GM10266 (cell line): ENCODE results near the gene POFUT2.

Source experiments
- DNase-seq: peaks from one replicate; pipeline ENCODE4 v3.0.0; 2012; ENCODE audit errors: extremely low spot score
- CTCF ChIP-seq: IDR thresholded peaks from 2 replicates; pipeline ENCODE4 v1.5.1; 2012; ENCODE audit warnings: mild to moderate bottlenecking, low read depth; ENCODE audit not compliant: control insufficient read depth, insufficient read depth; ENCODE audit errors: missing control alignments

The POFUT2 gene

GRCh38 chr21:45281411-45282282 is 6.0 kb downstream of the POFUT2 start:
- DNase-seq = no peak
- no peak for TF ChIP-seq CTCF

- TF ChIP-seq CTCF = no peak
- no peak for DNase-seq
Measured at GRCh38 chr21:45280969-45281368, 6.7 kb downstream of the POFUT2 start.

DNA sequence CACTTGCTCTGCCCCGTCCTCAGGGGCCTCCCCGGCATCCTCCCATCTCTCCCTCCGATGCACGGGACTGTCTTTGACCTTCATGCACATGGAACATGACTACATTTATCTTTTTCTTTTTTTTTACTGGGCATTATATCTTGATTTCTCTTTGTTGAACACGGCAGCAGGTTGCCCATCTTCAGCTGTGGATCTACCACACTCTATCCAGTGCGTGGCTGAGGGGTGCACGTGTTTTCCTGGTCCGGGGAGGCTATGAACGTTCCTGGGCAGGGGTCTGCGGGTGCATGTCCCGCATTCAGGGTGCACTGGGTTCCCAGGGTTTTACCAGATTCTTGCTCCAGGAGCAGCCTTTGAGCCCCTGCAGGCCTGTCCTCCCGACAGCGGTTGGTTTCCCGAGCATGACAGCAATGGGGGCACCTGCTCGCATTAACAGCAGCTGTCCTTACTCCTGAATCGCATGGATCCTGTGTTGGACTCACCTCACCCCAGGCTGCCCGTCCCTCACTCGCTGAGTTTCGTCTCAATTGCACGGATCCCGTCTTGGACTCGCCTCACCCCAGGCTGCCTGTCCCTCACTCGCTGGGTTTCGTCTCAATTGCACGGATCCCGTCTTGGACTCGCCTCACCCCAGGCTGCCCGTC is 7.4 kb downstream of the POFUT2 start:
- DNase-seq = no peak
- TF ChIP-seq CTCF = no peak

DNA sequence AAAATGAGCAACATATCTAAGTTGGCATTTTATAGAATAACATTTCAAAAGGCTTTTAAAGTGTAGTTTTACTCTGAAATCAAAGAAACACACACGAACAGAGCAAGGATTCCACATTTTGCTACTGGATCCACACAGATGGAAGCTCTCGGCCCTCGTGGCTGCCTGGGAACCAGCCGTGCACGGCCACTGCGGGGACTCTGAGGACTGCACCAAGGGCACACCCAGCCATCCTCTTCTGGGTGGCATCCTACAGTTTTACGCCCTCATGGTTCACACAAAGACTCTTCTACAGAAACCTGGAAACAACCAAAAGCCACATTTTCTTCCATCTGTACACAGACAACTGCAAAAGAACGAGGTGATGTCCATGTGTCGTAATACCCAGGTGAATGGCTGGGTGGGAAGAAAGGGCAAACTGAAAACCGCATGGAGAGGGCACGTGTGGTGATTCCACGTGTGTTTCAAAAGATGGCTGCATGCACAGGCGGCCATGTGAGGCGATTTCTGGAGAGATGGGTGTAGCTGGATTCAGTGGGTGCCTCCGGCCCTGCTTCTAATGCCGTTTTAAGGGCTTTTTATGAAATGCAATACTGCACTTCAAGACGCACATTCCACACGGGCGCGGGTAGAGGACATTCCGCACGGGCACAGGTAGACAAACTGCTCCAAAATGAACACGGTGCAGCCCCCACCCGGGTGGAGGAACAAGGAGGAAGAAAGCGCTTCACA is 8.1 kb downstream of the POFUT2 start:
- TF ChIP-seq CTCF = no peak
- DNase-seq = no peak

GRCh38 chr21:45278156-45278911 is 9.4 kb downstream of the POFUT2 start:
- no peak for DNase-seq
- TF ChIP-seq CTCF = no peak

DNA sequence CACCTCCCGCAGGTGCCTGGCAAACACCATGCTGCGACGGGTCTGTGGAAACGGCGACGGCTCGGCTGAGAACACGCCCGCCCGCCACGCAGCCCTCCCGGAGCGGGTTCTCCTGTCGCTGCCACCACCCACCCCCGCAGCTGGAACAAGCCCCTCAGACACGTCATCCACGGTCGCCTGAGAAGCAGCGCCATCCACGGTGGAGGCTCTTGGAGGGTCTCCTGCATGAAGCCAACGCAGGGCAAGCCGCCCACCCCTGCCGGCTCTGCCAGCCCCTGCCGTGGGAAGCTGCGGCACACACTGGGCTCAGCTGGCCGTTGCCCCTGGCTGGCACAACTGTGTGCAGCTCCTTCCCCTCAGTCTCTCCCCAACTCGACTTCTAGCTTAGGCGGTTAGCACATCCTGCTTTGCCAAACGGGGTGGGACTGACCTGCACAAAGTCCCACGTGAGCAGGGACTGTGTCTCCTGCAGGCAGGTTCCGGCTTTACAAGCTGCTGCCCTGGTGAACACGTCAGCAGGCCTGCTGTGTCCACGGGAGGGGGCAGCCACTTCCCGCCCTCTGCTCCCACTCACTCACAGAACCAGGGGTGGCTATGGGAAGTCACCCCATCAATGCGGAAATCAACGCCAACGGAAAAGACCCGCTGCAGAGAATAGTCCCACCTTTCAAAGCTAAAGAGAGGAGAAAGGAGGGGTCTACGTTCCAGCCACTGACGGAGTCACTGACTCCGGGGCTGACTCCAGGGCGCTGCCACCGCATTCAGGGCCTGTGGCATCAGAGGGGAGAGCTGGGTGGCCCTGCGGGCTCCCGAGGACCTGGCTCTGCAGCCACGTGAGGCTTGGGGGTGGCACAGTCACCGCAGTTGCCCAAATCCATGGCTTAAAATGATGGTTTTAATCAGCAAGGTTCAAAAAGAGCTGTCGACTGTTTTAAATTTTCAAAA is 10.3 kb downstream of the POFUT2 start:
- DNase-seq = no peak
- TF ChIP-seq CTCF = no peak
